HG03039 (cell line): ENCODE data around the gene GLYATL1B.
"Not testable (repeated sequence)": the region's sequence is repeated elsewhere in the genome, so short reads cannot be mapped to it uniquely, and the experiment has no call there.

Experiments
- ATAC-seq: cut with Tn5 transposase; IDR thresholded peaks from one replicate; pipeline ENCODE4 v1.9.1; 2021; ENCODE audit warnings: mild to moderate bottlenecking, moderate library complexity; ENCODE audit not compliant: unreplicated experiment

GLYATL1B gene

GRCh38 chr11:59095972-59096575 is 10.0 kb downstream of the GLYATL1B start:
- ATAC-seq, result not testable (repeated sequence)

- ATAC-seq, result no peak
Observed at GRCh38 chr11:59097113-59097708, 11.1 kb downstream of the GLYATL1B start.

- peak; percentile 26 for ATAC-seq
Observed at GRCh38 chr11:59097938-59098337, 11.8 kb downstream of the GLYATL1B start.

- ATAC-seq, result peak; percentile 70
Observed at GRCh38 chr11:59102259-59102765, 16.2 kb downstream of the GLYATL1B start.

GRCh38 chr11:59106363-59107336 is 20.5 kb downstream of the GLYATL1B start, which contains the start of gene FAM111B:
Gene FAM111B (plus strand): TSS chr11:59107237. CDS start chr11:59109626, 2,389 bp downstream.
- ATAC-seq, result peak; percentile 70

- ATAC-seq, result peak; percentile 27
Observed at GRCh38 chr11:59107721-59108120, 21.6 kb downstream of the GLYATL1B start.

- no peak for ATAC-seq
Observed at GRCh38 chr11:59112494-59112893, 26.4 kb downstream of the GLYATL1B start.

- no peak for ATAC-seq
Observed at GRCh38 chr11:59114344-59114743, 28.2 kb downstream of the GLYATL1B start.

GRCh38 chr11:59115553-59115952 is 29.4 kb downstream of the GLYATL1B start:
- ATAC-seq, result no peak

- no peak for ATAC-seq
Observed at GRCh38 chr11:59117774-59118173, 31.7 kb downstream of the GLYATL1B start.

GRCh38 chr11:59119826-59120225 is 33.7 kb downstream of the GLYATL1B start:
- ATAC-seq, result no peak

GRCh38 chr11:59135648-59136461 is 49.7 kb downstream of the GLYATL1B start:
- ATAC-seq, result peak; percentile 98

GRCh38 chr11:59136551-59136950 is 50.4 kb downstream of the GLYATL1B start:
- not testable (repeated sequence) for ATAC-seq

- ATAC-seq, result no peak
Observed at GRCh38 chr11:59137190-59137589, 51.1 kb downstream of the GLYATL1B start.

GRCh38 chr11:59138643-59139042 is 52.5 kb downstream of the GLYATL1B start:
- ATAC-seq, result no peak

- no peak for ATAC-seq
Observed at GRCh38 chr11:59141191-59141590, 55.1 kb downstream of the GLYATL1B start.

- no peak for ATAC-seq
Observed at GRCh38 chr11:59141673-59142460, 55.8 kb downstream of the GLYATL1B start.

GRCh38 chr11:59142530-59143507 is 56.7 kb downstream of the GLYATL1B start, which contains the start of gene FAM111A:
Gene FAM111A (plus strand): TSS chr11:59142856. CDS start chr11:59148873, 6,017 bp downstream.
- ATAC-seq, result peak; percentile 77
